Neural crest cell (in vitro differentiated cells): ENCODE measurements around the gene LITAFD. TPM values are rescaled to one million over a fixed set of nuclear protein-coding genes. Genes with fewer than 3 reads are reported as not detected.
"Not testable (repeated sequence)": the region's sequence is repeated elsewhere in the genome, so short reads cannot be mapped to it uniquely, and the experiment has no call there.

Experiments used
- DNase-seq: peaks from one replicate; pipeline ENCODE4 v3.0.0; 2021; ENCODE audit warnings: low read depth, mixed read lengths, low spot score
- H3K27ac Mint-ChIP-seq: one replicate; pipeline ENCODE4 v1.8.0; 2021; ENCODE audit warnings: mild to moderate bottlenecking, mixed read lengths; ENCODE audit not compliant: unreplicated experiment
- H3K27me3 Mint-ChIP-seq: 2 replicates; pipeline ENCODE4 v1.8.0; 2021; ENCODE audit warnings: low read depth, mild to moderate bottlenecking, mixed read lengths
- H3K36me3 Mint-ChIP-seq: 2 replicates; pipeline ENCODE4 v1.8.0; 2021; ENCODE audit warnings: low read depth, mild to moderate bottlenecking, mixed read lengths
- H3K4me1 Mint-ChIP-seq: 2 replicates; pipeline ENCODE4 v1.8.0; 2021; ENCODE audit warnings: mixed read lengths
- H3K4me3 Mint-ChIP-seq: one replicate; pipeline ENCODE4 v1.8.0; 2021; ENCODE audit warnings: mild to moderate bottlenecking, mixed read lengths
- H3K9me3 Mint-ChIP-seq: 2 replicates; pipeline ENCODE4 v1.8.0; 2021; ENCODE audit warnings: mixed read lengths
- total RNA-seq: library from RNA; stranded (reverse); gene quantifications from 2 replicates; pipeline ENCODE4 v1.2.1, GENCODE V29; 2021
- TF ChIP-seq, protein P1 (sequence below): fragments of 200-600 bp; sonication (generic); conservative IDR thresholded peaks from 2 replicates; pipeline ENCODE4 v1.5.0; 2021; ENCODE audit warnings: antibody characterized with exemption, mild to moderate bottlenecking

Gene LITAFD
- total RNA-seq, 1 donor from 2014 or later, result not detected

- TF ChIP-seq, protein P1, sequence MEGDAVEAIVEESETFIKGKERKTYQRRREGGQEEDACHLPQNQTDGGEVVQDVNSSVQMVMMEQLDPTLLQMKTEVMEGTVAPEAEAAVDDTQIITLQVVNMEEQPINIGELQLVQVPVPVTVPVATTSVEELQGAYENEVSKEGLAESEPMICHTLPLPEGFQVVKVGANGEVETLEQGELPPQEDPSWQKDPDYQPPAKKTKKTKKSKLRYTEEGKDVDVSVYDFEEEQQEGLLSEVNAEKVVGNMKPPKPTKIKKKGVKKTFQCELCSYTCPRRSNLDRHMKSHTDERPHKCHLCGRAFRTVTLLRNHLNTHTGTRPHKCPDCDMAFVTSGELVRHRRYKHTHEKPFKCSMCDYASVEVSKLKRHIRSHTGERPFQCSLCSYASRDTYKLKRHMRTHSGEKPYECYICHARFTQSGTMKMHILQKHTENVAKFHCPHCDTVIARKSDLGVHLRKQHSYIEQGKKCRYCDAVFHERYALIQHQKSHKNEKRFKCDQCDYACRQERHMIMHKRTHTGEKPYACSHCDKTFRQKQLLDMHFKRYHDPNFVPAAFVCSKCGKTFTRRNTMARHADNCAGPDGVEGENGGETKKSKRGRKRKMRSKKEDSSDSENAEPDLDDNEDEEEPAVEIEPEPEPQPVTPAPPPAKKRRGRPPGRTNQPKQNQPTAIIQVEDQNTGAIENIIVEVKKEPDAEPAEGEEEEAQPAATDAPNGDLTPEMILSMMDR, result no peak
- Mint-ChIP-seq H3K4me1 (no peaks in the 10 kb centered on the region), H3K27ac (no peak overlapping the region), H3K36me3 (peaks cover 23% of the 10 kb centered on the region), H3K4me3 (no peak overlapping the region), H3K9me3 (no peaks in the 10 kb centered on the region), H3K27me3 (no peaks in the 10 kb centered on the region)
- DNase-seq, result no peak
Observed at GRCh38 chr16:8914098-8914497, 31.9 kb downstream of the LITAFD start.

DNA sequence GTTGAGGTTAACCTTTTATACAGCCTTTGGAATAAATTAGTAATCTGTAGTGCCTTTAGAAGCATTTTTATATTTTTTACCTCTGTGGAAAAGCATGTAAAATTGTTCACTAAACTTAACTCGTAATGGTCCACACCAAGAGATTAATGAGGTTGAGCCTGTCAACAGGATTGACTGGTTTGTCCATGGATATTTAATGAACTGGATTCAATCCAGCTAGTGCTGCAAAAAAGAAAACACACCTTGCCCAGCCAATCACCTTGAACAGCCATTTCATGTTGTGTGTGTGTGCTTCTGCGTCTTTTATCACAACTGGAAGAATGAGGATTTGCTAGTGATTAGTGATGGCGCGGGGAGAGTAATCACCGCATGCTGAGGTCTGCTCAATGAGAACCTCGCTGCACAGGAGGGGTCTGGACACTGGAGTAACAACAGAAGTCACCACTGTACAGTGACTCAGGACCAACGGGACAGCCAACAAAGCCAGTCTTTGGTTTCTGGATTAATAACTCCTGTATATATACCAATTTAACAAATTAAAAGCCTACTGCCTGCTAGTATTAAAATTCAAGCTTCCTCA lies 33.7 kb downstream of the LITAFD start:
- Mint-ChIP-seq H3K9me3 (no peaks in the 10 kb centered on the region), H3K4me3 (no peak overlapping the region), H3K36me3 (peaks cover 31% of the 10 kb centered on the region)

DNA sequence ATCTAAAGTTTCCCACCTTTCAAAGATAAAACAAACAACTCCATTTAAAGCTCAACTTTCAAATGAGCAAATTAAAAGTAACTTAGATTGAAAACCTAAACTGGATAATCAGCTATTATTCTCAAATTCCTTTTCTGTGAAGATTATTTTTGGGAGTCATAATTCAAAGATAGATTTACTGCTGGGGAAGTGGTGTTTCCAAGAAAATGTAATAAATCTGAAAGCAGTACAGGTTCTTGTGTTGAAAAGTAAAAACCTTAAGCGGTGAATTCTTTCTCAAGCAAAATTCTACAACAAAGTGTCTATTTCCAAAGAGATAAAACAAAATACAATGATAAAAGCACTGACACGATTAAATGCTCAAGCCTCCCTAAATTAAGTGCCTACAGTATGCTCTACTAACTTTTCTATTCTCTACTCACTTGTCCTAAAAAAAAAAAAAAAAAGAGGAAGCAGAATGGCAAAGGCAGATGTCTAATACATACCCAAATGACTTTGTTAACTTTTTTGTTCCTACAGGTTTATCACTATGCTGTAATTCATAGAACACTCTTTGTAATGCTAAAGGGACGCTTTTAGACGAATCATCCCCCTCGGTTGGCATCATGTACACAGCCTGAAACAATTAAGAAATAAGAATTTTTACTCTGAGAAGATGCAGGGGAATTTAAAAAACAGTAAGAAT lies 34.5 kb downstream of the LITAFD start:
- no peak for DNase-seq
- Mint-ChIP-seq H3K36me3 (peaks cover 28% of the 10 kb centered on the region), H3K27me3 (no peaks in the 10 kb centered on the region), H3K27ac (no peak overlapping the region), H3K4me1 (peaks cover 16% of the 10 kb centered on the region), H3K9me3 (no peaks in the 10 kb centered on the region), H3K4me3 (no peak overlapping the region)
- TF ChIP-seq, protein P1, result no peak

More for the DNA sequence above, 33.7 kb downstream of the LITAFD start:
- Mint-ChIP-seq H3K4me1 (peaks cover 10% of the 10 kb centered on the region), H3K27me3 (no peaks in the 10 kb centered on the region), H3K27ac (no peak overlapping the region)
- TF ChIP-seq, protein P1, result no peak
- DNase-seq, result no peak

GRCh38 chr16:8917336-8917735 lies 35.2 kb downstream of the LITAFD start:
- not testable (repeated sequence) for H3K27ac Mint-ChIP-seq, H3K4me3 Mint-ChIP-seq
- H3K36me3 Mint-ChIP-seq, result peaks cover 28% of the 10 kb centered on the region

GRCh38 chr16:8919089-8919933 lies 37.2 kb downstream of the LITAFD start:
- Mint-ChIP-seq H3K27ac (peak overlapping the region; percentile 50), H3K36me3 (peaks cover 25% of the 10 kb centered on the region), H3K4me3 (no peak overlapping the region), H3K9me3 (no peaks in the 10 kb centered on the region), H3K4me1 (peaks cover 23% of the 10 kb centered on the region), H3K27me3 (no peaks in the 10 kb centered on the region)
- DNase-seq, result no peak
- TF ChIP-seq, protein P1, result no peak

More at GRCh38 chr16:8917336-8917735, 35.2 kb downstream of the LITAFD start:
- not testable (repeated sequence) for H3K27me3 Mint-ChIP-seq, DNase-seq, H3K9me3 Mint-ChIP-seq
- H3K4me1 Mint-ChIP-seq, result peaks cover 16% of the 10 kb centered on the region
